Immature natural killer cell (primary cell): ENCODE results near the gene SPOUT1. TPM values are rescaled to one million over a fixed set of nuclear protein-coding genes. Genes with fewer than 3 reads are reported as not detected.
"Not testable (repeated sequence)": the region's sequence is repeated elsewhere in the genome, so short reads cannot be mapped to it uniquely, and the experiment has no call there.

Experiments
- DNase-seq, 3 donors: peaks; one replicate each; pipeline ENCODE4 v3.0.0; 2022; ENCODE audit warnings: mixed read lengths in 1 of 3
- H3K27ac Mint-ChIP-seq, 6 donors: one replicate each; pipeline ENCODE4 v1.8.0; 2020; ENCODE audit warnings: mixed read lengths in 6 of 6, mild to moderate bottlenecking in 5 of 6, inconsistent platforms in 4 of 6, moderate library complexity in 3 of 6
- H3K27me3 Mint-ChIP-seq, 3 donors: one replicate each; pipeline ENCODE4 v1.8.0; 2020 to 2021; ENCODE audit warnings: low read depth in 3 of 3, mild to moderate bottlenecking in 3 of 3, mixed read lengths in 3 of 3, moderate library complexity in 3 of 3, inconsistent platforms in 1 of 3
- H3K36me3 Mint-ChIP-seq, 3 donors: one replicate each; pipeline ENCODE4 v1.8.0; 2020; ENCODE audit warnings: mixed read lengths in 3 of 3, inconsistent platforms in 2 of 3, mild to moderate bottlenecking in 2 of 3
- H3K4me1 Mint-ChIP-seq, 2 donors: one replicate each; pipeline ENCODE4 v1.8.0; 2020; ENCODE audit warnings: inconsistent platforms in 2 of 2, mild to moderate bottlenecking in 2 of 2, mixed read lengths in 2 of 2, moderate library complexity in 1 of 2
- H3K4me3 Mint-ChIP-seq, 5 donors: one replicate each; pipeline ENCODE4 v1.8.0; 2020; ENCODE audit warnings: mild to moderate bottlenecking in 5 of 5, mixed read lengths in 5 of 5, inconsistent platforms in 3 of 5, moderate library complexity in 3 of 5
- H3K9me3 Mint-ChIP-seq, 6 donors: one replicate each; pipeline ENCODE4 v1.8.0; 2020; ENCODE audit warnings: mild to moderate bottlenecking in 6 of 6, mixed read lengths in 6 of 6, inconsistent platforms in 4 of 6, moderate library complexity in 3 of 6
- polyA plus RNA-seq, 3 donors: library from polyadenylated mRNA; unstranded; fragments of 300-500 nt; fragmentation: Illumina TruSeq; gene quantifications; one replicate each; pipeline ENCODE4 v1.2.3, GENCODE V29; 2021

SPOUT1 gene
- polyA plus RNA-seq, 3 donors from 2014 or later, result 54.2 to 82.1 (median 64.7) TPM

DNA sequence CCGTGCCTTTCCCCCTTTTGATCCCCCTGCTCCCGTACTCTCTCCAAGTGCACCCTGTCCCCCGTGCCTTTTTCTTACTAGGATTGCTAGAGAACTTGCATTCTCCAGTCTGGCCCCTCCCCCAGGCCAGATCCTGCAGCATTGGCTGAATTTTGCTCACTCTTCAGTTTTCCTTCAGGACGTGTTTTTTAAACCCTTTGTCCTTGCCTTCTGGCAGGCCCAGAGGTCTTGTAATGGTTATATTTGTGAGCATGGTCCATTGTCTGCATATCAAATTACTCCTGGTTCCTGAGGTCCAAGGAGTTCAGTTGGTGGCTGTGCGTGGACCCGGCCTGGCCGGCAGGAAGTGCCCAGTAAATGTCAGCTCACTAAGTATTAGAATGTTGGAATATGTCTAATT, 41.9 kb downstream of the SPOUT1 start:
- DNase-seq, result no peak
- peaks cover 0 to under 1% (median under 1%) of the 10 kb centered on the region in 3 donors for H3K36me3 Mint-ChIP-seq
- peaks cover 21 to 28% of the 10 kb centered on the region in 2 donors for H3K4me1 Mint-ChIP-seq
- H3K9me3 Mint-ChIP-seq, result no peaks in the 10 kb centered on the region
- H3K27me3 Mint-ChIP-seq, result peaks cover 0 to 7% (median 0%) of the 10 kb centered on the region in 3 donors
- H3K27ac Mint-ChIP-seq, result peak overlapping the region; percentile 80 to 95 (median 94)
- peak overlapping the region; percentile 87 to 92 (median 90) for H3K4me3 Mint-ChIP-seq

DNA sequence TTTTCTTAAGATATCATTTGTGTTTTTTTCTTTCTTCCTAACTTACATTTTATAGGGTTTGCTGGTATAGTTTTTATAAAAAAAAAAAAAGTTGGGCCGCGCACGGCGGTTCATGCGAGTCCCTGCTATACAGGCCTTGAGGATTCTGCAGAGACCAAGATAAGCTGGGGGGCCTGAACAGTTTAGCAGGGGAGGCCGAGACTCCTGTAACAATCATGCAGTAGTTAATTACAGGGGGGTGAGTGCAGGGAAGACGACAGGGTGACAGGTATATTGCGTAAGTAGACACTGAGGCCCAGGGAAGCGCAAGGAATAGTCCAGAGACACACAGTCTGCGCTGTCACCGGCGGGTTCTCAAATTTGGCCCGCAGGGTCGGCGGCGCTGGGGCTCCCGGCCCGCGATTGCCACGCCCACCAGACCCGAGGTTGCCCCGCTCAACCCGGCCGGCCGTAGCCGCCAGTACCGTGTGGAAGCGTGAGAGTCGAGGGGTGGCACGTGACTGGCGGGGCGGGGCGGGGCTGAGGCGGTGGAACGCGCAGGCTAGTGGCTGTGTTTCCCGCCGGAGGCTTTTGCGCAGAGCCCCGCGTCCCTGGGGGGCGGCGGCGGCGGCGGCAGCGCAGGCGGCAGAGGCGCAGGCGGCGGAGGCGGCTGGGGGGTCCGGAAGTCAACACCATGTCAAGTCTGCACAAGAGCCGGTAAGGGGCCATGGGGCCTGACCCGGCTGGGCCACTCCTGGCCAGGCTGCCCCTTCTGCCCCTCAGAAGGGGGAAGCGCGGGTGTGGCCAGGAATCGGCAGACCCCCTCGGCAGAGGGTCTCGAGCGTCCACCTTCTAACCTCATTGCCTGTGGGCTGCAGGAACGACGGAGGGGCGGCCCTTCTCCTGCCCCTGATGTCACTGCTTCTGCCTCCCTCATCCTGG, 42.7 kb downstream of the SPOUT1 start, which contains the start of gene TBC1D13:
TBC1D13 (plus strand) TSS at position 573 of the 921 bp plus-strand sequence; CDS start at position 674, 101 bp downstream.
- H3K27me3 Mint-ChIP-seq, result peaks cover 0 to 7% (median 0%) of the 10 kb centered on the region in 3 donors
- H3K9me3 Mint-ChIP-seq, result no peaks in the 10 kb centered on the region
- peaks cover 21 to 28% of the 10 kb centered on the region in 2 donors for H3K4me1 Mint-ChIP-seq
- H3K36me3 Mint-ChIP-seq, result no peaks in the 10 kb centered on the region
- peak within 1 kb of the TSS; percentile 87 to 92 (median 90) for H3K4me3 Mint-ChIP-seq
- H3K27ac Mint-ChIP-seq, result peak within 1 kb of the TSS; percentile 80 to 95 (median 94)
- peak; percentile 91 to 92 (median 92) for DNase-seq

DNA sequence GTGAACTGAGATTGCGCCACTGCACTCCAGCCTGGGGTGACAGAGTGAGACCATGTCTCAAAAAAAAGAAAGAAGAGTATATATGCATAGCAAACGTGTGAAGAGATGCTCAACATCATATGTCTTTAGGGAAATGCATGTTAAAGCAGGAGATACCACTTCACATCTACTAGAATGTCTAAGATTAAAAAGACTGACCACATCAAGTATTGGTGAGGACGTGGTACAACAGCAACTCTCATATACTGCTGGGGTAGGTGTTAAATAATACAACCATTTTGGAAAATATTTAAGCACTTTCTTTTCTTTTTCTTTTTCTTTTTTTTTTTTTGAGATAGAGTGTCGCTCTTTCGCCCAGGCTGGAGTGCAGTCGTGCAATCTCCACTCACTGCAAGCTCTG, 44.2 kb downstream of the SPOUT1 start:
- Mint-ChIP-seq H3K27ac (peak overlapping the region in 2 of 6 donors; percentile 30 to 57), H3K4me1 (peaks cover 21 to 22% of the 10 kb centered on the region in 2 donors), H3K27me3 (peaks cover 0 to 7% (median 4%) of the 10 kb centered on the region in 3 donors), H3K36me3 (peaks cover 0 to 3% (median 0%) of the 10 kb centered on the region in 3 donors), H3K9me3 (peaks cover 0 to 4% (median 0%) of the 10 kb centered on the region in 6 donors), H3K4me3 (peak overlapping the region in 3 of 5 donors; percentile 33 to 55 (median 38))
- DNase-seq, result no peak

DNA sequence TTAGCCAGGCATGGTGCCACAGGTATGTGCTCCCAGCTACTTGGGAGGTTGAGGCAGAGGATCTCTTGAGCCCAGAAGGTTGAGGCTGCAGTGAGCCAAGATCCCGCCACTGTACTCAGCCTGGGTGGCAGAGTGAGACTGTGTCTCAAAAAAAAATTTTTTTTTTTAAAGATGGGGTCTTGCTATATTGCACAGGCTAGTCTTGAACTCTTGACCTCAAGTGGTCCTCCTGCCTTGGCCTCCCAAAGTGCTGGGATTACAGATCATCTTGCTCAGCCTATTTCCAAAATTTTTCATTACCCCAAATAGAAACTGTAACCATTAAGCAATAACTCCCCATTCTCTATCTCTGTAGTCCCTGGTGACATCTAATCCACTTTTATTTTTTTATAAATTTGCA, 46.9 kb downstream of the SPOUT1 start:
- H3K9me3 Mint-ChIP-seq, result peaks cover 0 to 4% (median 0%) of the 10 kb centered on the region in 6 donors

DNA sequence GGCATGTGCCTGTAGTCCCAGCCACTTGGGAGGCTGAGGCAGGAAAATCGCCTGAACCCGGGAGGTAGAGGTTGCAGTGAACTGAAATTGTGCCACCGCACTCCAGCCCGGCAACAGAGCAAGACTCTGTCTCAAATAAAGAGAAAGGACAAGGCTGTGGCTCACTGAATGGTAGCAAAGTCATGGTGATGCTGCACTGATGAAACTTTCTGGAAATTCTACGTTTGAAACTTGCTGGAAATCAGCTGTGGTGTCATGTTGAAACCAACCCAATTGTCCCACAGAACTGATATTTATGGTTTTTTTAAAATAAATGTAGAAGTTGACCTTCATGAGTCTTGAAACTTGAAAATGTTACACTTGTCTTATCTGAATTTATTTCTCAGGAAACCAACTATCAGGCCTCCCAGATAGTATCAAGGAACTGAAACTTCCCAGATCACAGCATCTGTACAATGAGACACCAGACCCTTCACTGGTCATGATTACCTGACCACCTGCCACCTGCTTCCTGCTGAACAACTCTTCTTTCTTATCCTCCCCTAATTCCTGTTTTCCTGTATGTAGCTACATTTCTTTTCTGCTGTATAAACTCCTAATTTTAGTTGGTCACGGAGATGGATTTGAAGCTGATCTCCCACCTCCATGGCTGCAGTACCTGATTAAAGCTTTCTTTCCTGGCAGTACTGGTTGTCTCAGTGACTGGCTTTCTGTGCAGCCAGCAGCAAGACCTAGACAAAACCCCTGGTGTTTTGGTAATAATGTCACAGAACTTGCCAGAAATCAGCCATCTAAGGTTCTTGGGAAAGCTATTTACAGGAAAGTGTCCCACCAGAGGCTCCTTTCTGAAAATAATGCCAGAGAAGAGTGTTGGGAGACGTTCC, 48.2 kb downstream of the SPOUT1 start:
- no peak for DNase-seq
- H3K4me1 Mint-ChIP-seq, result no peaks in the 10 kb centered on the region
- H3K36me3 Mint-ChIP-seq, result peaks cover 0 to 3% (median 0%) of the 10 kb centered on the region in 3 donors
- H3K9me3 Mint-ChIP-seq, result peaks cover 0 to 4% (median 0%) of the 10 kb centered on the region in 6 donors
- H3K27me3 Mint-ChIP-seq, result peaks cover 2 to 4% (median 3%) of the 10 kb centered on the region in 3 donors
- no peak overlapping the region for H3K4me3 Mint-ChIP-seq
- no peak overlapping the region for H3K27ac Mint-ChIP-seq

More for the DNA sequence above, 46.9 kb downstream of the SPOUT1 start:
- Mint-ChIP-seq H3K4me1 (peaks cover 3 to 7% of the 10 kb centered on the region in 2 donors), H3K27ac (no peak overlapping the region), H3K4me3 (no peak overlapping the region), H3K27me3 (peaks cover 3 to 7% (median 4%) of the 10 kb centered on the region in 3 donors), H3K36me3 (peaks cover 0 to 3% (median 0%) of the 10 kb centered on the region in 3 donors)
- DNase-seq, result no peak

DNA sequence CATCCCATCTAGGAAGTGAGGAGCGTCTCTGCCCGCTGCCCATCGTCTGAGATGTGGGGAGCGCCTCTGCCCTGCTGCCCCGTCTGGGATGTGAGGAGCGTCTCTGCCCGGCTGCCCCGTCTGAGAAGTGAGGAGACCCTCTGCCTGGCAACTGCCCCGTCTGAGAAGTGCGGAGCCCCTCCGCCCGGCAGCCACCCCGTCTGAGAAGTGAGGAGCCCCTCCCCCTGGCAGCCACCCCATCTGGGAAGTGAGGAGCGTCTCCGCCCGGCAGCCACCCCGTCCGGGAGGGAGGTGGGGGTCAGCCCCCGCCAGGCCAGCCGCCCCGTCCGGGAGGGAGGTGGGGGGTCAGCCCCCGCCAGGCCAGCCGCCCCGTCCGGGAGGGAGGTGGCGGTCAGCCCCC, 49.5 kb downstream of the SPOUT1 start:
- H3K9me3 Mint-ChIP-seq, H3K36me3 Mint-ChIP-seq, H3K27me3 Mint-ChIP-seq, H3K4me3 Mint-ChIP-seq, DNase-seq, H3K4me1 Mint-ChIP-seq, H3K27ac Mint-ChIP-seq: not testable (repeated sequence)

DNA sequence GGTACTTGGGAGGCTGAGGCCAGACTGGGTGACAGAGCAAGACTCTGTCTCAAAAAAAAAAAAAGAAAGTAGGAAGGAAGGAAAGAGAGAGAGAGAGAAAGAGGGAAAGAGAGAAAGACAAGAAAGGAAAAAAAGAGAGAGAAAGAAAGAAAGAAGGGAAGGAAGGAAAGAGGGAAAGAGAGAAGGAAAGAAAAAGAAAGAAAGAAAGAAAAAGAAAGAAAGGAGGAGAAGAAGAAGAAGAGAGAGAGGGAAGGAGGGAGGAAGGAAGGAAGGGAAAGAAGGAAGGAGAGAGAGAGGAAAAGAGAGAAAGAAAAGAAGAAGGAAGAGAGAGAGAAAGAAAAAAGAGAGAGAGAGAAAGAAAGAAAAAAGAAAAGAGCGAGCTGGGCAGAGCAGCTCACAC, 54.8 kb downstream of the SPOUT1 start:
- no peak for DNase-seq
- Mint-ChIP-seq H3K27me3 (peaks cover 2 to 11% (median 4%) of the 10 kb centered on the region in 3 donors), H3K36me3 (no peaks in the 10 kb centered on the region), H3K4me3 (no peak overlapping the region), H3K27ac (no peak overlapping the region), H3K4me1 (peaks cover 16% of the 10 kb centered on the region in 2 donors), H3K9me3 (peaks cover 0 to 2% (median 0%) of the 10 kb centered on the region in 6 donors)

DNA sequence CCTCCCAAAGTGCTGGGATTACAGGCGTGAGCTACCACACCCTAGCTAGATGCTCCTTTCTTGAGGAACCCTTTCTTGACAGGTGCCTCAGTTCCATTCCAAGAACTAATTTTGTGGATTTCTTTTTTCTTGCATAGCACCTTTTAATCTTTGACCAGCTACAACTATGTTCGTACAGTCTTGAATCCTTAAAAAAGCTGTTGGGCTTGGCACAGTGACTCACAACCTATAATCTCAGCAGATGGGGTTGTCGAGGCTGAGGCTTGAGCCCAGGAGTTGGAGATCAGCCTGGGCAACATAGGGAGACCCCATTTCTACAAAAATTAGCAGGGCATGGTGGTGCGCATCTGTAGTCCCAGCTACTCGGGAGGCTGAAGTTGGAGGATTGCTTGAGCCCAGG, 56.5 kb downstream of the SPOUT1 start:
- peak overlapping the region in 4 of 6 donors; percentile 35 to 94 (median 92) for H3K27ac Mint-ChIP-seq
- H3K9me3 Mint-ChIP-seq, result peaks cover 0 to 2% (median 0%) of the 10 kb centered on the region in 6 donors
- no peak for DNase-seq
- H3K4me3 Mint-ChIP-seq, result peak overlapping the region in 4 of 5 donors; percentile 78 to 98 (median 97)
- peaks cover 2 to 8% (median 4%) of the 10 kb centered on the region in 3 donors for H3K27me3 Mint-ChIP-seq
- H3K4me1 Mint-ChIP-seq, result peaks cover 22 to 33% of the 10 kb centered on the region in 2 donors
- H3K36me3 Mint-ChIP-seq, result no peaks in the 10 kb centered on the region

DNA sequence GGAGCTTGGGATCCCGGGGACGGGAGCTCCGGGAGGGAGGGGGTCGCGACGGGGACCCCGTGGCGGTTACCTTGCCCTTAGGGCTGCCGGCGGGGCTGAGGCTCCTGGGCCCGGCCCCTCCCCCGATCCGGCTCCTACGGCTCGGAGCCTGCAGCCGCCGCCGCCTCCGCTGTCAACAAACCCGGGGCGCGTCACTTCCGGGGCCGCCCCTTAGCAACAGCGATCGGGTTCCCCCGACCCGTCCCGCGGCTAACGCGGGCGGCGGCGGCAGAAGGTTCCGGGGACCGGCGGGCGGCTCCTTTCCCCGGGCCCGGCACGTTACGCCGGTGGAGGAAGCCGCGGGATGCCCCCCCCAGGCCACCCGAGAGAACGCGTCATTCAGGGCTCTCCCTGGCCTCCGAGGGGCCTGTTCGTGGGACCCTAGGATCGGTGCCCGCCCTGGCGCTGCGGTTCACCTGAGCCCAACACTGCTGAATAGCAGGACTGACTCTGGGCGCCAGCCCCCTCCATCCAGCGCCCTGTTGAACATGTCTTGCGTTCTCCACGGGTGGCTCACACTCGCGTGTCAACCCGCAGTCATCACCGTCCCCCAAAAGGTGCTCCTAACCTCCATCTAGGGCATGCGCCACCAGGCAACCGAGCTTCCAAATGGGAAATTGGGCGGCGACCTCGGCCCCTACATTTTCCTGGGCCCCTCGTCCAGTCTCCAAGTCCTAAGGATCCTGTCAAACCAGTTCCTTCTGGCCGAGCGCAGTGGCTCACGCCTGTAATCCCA, 57.7 kb downstream of the SPOUT1 start, which contains the start of gene ZER1:
ZER1 (minus strand) TSS at position 183 of the 775 bp plus-strand sequence. CDS start 16,362 bp downstream, outside the sequence.
- Mint-ChIP-seq H3K36me3 (peaks cover 0 to 4% (median 4%) of the 10 kb centered on the region in 3 donors), H3K4me3 (peak within 1 kb of the TSS; percentile 96 to 98 (median 97)), H3K4me1 (peaks cover 27 to 39% of the 10 kb centered on the region in 2 donors), H3K9me3 (peaks cover 0 to 2% (median 0%) of the 10 kb centered on the region in 6 donors), H3K27me3 (peaks cover 2 to 8% (median 4%) of the 10 kb centered on the region in 3 donors), H3K27ac (peak within 1 kb of the TSS; percentile 93 to 99 (median 99))
- DNase-seq, result peak; percentile 92 to 94 (median 92)

DNA sequence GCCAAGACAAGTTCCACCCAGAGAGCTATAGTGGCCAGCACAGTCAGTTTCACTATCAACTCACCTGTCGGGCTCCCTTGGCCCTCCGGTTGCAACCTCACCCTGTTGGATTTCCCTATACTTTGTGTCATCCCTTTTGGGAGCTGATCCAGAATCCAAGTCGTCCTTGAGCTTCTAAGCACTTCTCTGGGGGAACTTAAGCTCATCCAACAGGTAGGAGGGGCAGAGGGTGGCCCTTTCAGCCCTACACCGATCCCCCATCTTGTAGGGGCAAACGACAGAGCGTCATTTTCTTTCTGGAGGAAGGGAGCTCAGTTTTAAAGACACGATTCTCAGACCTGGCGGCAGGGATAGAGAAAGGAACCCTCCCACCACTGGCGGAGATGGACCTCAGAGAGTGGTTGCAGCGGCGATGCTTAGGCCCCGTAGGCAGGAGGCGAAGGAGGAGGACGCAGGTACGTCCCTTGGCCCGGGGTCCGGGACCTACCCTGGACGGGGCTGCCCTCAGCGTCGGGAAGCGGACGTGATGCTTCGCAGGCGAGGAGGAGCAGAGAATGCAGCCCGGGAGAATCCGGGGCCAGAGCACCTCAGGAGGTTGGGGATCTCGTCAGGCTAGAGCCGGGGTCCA, 58.4 kb downstream of the SPOUT1 start:
- peak overlapping the region; percentile 96 to 98 (median 97) for H3K4me3 Mint-ChIP-seq
- DNase-seq, result peak in 1 of 3 donors; percentile 35
- peaks cover 0 to 4% (median 4%) of the 10 kb centered on the region in 3 donors for H3K36me3 Mint-ChIP-seq
- H3K9me3 Mint-ChIP-seq, result peaks cover 0 to 2% (median 0%) of the 10 kb centered on the region in 6 donors
- H3K27ac Mint-ChIP-seq, result peak overlapping the region; percentile 93 to 99 (median 99)
- H3K27me3 Mint-ChIP-seq, result peaks cover 2 to 8% (median 4%) of the 10 kb centered on the region in 3 donors
- peaks cover 27 to 39% of the 10 kb centered on the region in 2 donors for H3K4me1 Mint-ChIP-seq

DNA sequence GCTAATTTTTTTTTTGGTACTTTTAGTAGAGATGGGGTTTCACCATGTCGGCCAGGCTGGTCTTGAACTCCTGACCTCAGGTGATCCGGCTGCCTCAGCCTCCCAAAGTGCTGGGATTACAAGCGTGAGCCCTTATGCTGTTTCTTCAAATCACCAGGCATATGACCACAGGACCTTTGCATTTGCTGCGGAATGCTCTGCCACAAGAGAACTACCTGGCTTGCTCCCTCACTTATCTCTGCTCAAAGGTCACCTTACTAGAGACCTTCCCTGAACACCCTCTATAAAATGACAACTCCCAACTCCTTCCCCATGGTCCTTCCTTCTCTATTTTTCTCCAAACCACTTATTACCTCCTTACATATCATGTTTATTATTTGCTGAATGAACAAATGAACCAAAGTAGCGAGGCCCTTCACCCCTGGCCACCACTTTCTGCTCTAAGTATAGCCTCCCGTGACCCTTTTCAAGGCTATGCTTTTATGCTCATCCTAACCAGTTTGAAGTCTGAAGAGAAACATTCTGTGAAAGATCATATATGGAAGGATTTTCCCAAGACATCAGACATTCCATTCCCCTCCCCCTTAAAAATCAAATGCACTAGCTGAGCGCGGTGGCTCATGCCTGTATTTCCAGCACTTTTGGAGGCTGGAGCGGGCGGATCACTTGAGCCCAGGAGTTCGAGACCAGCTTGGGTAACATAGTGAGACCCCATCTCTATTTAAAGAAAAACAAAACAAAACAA, 59.1 kb downstream of the SPOUT1 start:
- Mint-ChIP-seq H3K27ac (peak overlapping the region; percentile 93 to 99 (median 99)), H3K4me3 (peak overlapping the region; percentile 96 to 98 (median 97)), H3K27me3 (peaks cover 3 to 8% (median 4%) of the 10 kb centered on the region in 3 donors), H3K36me3 (peaks cover 0 to 4% (median 4%) of the 10 kb centered on the region in 3 donors), H3K9me3 (peaks cover 0 to 2% (median 0%) of the 10 kb centered on the region in 6 donors), H3K4me1 (peaks cover 27 to 42% of the 10 kb centered on the region in 2 donors)
- no peak for DNase-seq
